BLaER1 treated with 17β-estradiol and CSF1 and Interleukin-3, amounts not matched to agents 10 nM and 100 nM (cell line): Measurements from ENCODE around the gene TMPRSS3.

Experiments used
- H3K27ac ChIP-seq, 11 experiments: shearing (Covaris generic); formaldehyde crosslinking; 2 replicates each; pipeline ENCODE4 v1.8.1; 2022
- H3K27me3 ChIP-seq, 11 experiments: shearing (Covaris generic); formaldehyde crosslinking; 2 replicates each; pipeline ENCODE4 v1.8.1; 2022
- H3K36me3 ChIP-seq, 11 experiments: shearing (Covaris generic); formaldehyde crosslinking; 2 replicates each; pipeline ENCODE4 v1.8.1; 2022
- H3K4me1 ChIP-seq, 10 experiments: shearing (Covaris generic); formaldehyde crosslinking; 2 replicates each; pipeline ENCODE4 v1.8.1; 2022
- H3K4me2 ChIP-seq, 11 experiments: shearing (Covaris generic); formaldehyde crosslinking; 2 replicates each; pipeline ENCODE4 v1.8.1; 2022
- H3K4me3 ChIP-seq, 10 experiments: shearing (Covaris generic); formaldehyde crosslinking; 2 replicates each; pipeline ENCODE4 v1.8.1; 2022
- H3K9ac ChIP-seq, 11 experiments: shearing (Covaris generic); formaldehyde crosslinking; 2 replicates each; pipeline ENCODE4 v1.8.1; 2022
- H3K9me3 ChIP-seq, 11 experiments: shearing (Covaris generic); formaldehyde crosslinking; replicated peaks in 1 of 11; 2 replicates each; pipeline ENCODE4 v1.8.1; 2022
- H4K20me1 ChIP-seq, 11 experiments: shearing (Covaris generic); formaldehyde crosslinking; 2 replicates each; pipeline ENCODE4 v1.8.1; 2022
- Cebpa-rat ChIP-seq, 11 experiments: shearing (Covaris generic); IDR thresholded peaks; 2 replicates each; pipeline ENCODE4 v1.8.1; 2022

The TMPRSS3 gene

GRCh38 chr21:42414928-42415769 lies 19.3 kb upstream of the TMPRSS3 start:
- Histone ChIP-seq H3K4me3 (no peak overlapping the region), H3K9ac (no peak overlapping the region), H3K27ac (no peak overlapping the region)

GRCh38 chr21:42414553-42414927 lies 18.7 kb upstream of the TMPRSS3 start:
- peaks cover 12 to 43% (median 25%) of the 10 kb centered on the region in 10 experiments; a peak in 19 of 20 replicates for H3K4me1 ChIP-seq
- H3K27ac ChIP-seq = no peak overlapping the region
- TF ChIP-seq Cebpa-rat (IDR thresholded peaks at IDR 0.05) = no peak
- no peak overlapping the region for H3K4me3 ChIP-seq
- peaks cover 0 to 16% (median 0%) of the 10 kb centered on the region in 11 experiments; a peak in 2 of 22 replicates for H4K20me1 ChIP-seq
- peaks cover 0 to 9% (median 6%) of the 10 kb centered on the region in 11 experiments; a peak in 16 of 22 replicates for H3K9me3 ChIP-seq
- peak overlapping the region in 7 of 11 experiments; percentile 16 to 60 (median 45); a peak in 7 of 22 replicates for H3K4me2 ChIP-seq
- no peaks in the 10 kb centered on the region for H3K36me3 ChIP-seq
- H3K9ac ChIP-seq = no peak overlapping the region
- H3K27me3 ChIP-seq = peaks cover 0 to 17% (median 8%) of the 10 kb centered on the region in 11 experiments; a peak in 10 of 22 replicates

More at GRCh38 chr21:42414928-42415769, 19.3 kb upstream of the TMPRSS3 start:
- Histone ChIP-seq H3K4me2 (peak overlapping the region; percentile 16 to 61 (median 45); a peak in 20 of 22 replicates), H4K20me1 (peaks cover 0 to 16% (median 0%) of the 10 kb centered on the region in 11 experiments; a peak in 2 of 22 replicates), H3K9me3 (peaks cover 6 to 15% (median 12%) of the 10 kb centered on the region in 11 experiments; a peak in 20 of 22 replicates), H3K36me3 (no peaks in the 10 kb centered on the region), H3K4me1 (peaks cover 12 to 43% (median 25%) of the 10 kb centered on the region in 10 experiments; a peak in 19 of 20 replicates), H3K27me3 (peaks cover 0 to 17% (median 8%) of the 10 kb centered on the region in 11 experiments; a peak in 10 of 22 replicates)
- no peak for TF ChIP-seq Cebpa-rat (IDR thresholded peaks at IDR 0.05)

- Histone ChIP-seq H3K4me3 (no peak overlapping the region), H3K36me3 (no peaks in the 10 kb centered on the region), H4K20me1 (peaks cover 0 to 16% (median 0%) of the 10 kb centered on the region in 11 experiments; a peak in 2 of 22 replicates), H3K4me2 (no peak overlapping the region), H3K4me1 (peaks cover 12 to 43% (median 25%) of the 10 kb centered on the region in 10 experiments; a peak in 19 of 20 replicates), H3K9ac (no peak overlapping the region), H3K9me3 (peaks cover 0 to 5% (median 2%) of the 10 kb centered on the region in 11 experiments; a peak in 6 of 22 replicates), H3K27me3 (peaks cover 0 to 17% (median 8%) of the 10 kb centered on the region in 11 experiments; a peak in 10 of 22 replicates), H3K27ac (no peak overlapping the region)
- no peak for TF ChIP-seq Cebpa-rat (IDR thresholded peaks at IDR 0.05)
These were observed 18.2 kb upstream of the TMPRSS3 start for GRCh38 chr21:42414066-42414465.

- Histone ChIP-seq H3K27ac (no peak overlapping the region), H3K4me2 (no peak overlapping the region), H3K4me3 (no peak overlapping the region), H3K9ac (no peak overlapping the region), H3K4me1 (peaks cover 12 to 43% (median 25%) of the 10 kb centered on the region in 10 experiments; a peak in 19 of 20 replicates), H4K20me1 (peaks cover 0 to 16% (median 0%) of the 10 kb centered on the region in 11 experiments; a peak in 2 of 22 replicates), H3K9me3 (peaks cover 0 to 4% (median 0%) of the 10 kb centered on the region in 11 experiments; a peak in 1 of 22 replicates), H3K36me3 (no peaks in the 10 kb centered on the region), H3K27me3 (peaks cover 0 to 17% (median 8%) of the 10 kb centered on the region in 11 experiments; a peak in 10 of 22 replicates)
- TF ChIP-seq Cebpa-rat (IDR thresholded peaks at IDR 0.05) = no peak
These were observed 17.6 kb upstream of the TMPRSS3 start for GRCh38 chr21:42413500-42413899.

GRCh38 chr21:42413093-42413492 lies 17.2 kb upstream of the TMPRSS3 start:
- peaks cover 0 to 16% (median 0%) of the 10 kb centered on the region in 11 experiments; a peak in 2 of 22 replicates for H4K20me1 ChIP-seq
- H3K36me3 ChIP-seq = no peaks in the 10 kb centered on the region
- no peaks in the 10 kb centered on the region; a peak in 1 of 22 replicates for H3K9me3 ChIP-seq
- H3K27me3 ChIP-seq = peaks cover 0 to 17% (median 8%) of the 10 kb centered on the region in 11 experiments; a peak in 10 of 22 replicates
- H3K4me1 ChIP-seq = peaks cover 16 to 43% (median 27%) of the 10 kb centered on the region in 10 experiments
- TF ChIP-seq Cebpa-rat (IDR thresholded peaks at IDR 0.05) = no peak
- no peak overlapping the region for H3K4me2 ChIP-seq
- no peak overlapping the region for H3K27ac ChIP-seq
- no peak overlapping the region for H3K9ac ChIP-seq
- no peak overlapping the region for H3K4me3 ChIP-seq

- Histone ChIP-seq H3K9ac (no peak overlapping the region), H3K36me3 (no peaks in the 10 kb centered on the region)
- no peak for TF ChIP-seq Cebpa-rat (IDR thresholded peaks at IDR 0.05)
These were observed 16.7 kb upstream of the TMPRSS3 start for GRCh38 chr21:42412636-42412933.

GRCh38 chr21:42411891-42412635 lies 16.2 kb upstream of the TMPRSS3 start:
- Histone ChIP-seq H3K4me1 (peaks cover 21 to 45% (median 37%) of the 10 kb centered on the region in 10 experiments), H3K36me3 (no peaks in the 10 kb centered on the region), H3K27ac (no peak overlapping the region), H3K4me2 (peak overlapping the region; percentile 12 to 69 (median 54); a peak in 19 of 22 replicates), H3K4me3 (no peak overlapping the region; a peak in 1 of 20 replicates), H3K27me3 (peaks cover 0 to 17% (median 8%) of the 10 kb centered on the region in 11 experiments; a peak in 10 of 22 replicates), H3K9me3 (no peaks in the 10 kb centered on the region; a peak in 1 of 22 replicates), H4K20me1 (peaks cover 0 to 16% (median 0%) of the 10 kb centered on the region in 11 experiments; a peak in 2 of 22 replicates), H3K9ac (no peak overlapping the region)
- TF ChIP-seq Cebpa-rat (IDR thresholded peaks at IDR 0.05) = no peak

More at GRCh38 chr21:42412636-42412933, 16.7 kb upstream of the TMPRSS3 start:
- Histone ChIP-seq H3K4me3 (no peak overlapping the region), H4K20me1 (peaks cover 0 to 16% (median 0%) of the 10 kb centered on the region in 11 experiments; a peak in 2 of 22 replicates), H3K27me3 (peaks cover 0 to 17% (median 8%) of the 10 kb centered on the region in 11 experiments; a peak in 10 of 22 replicates), H3K4me1 (peaks cover 21 to 44% (median 32%) of the 10 kb centered on the region in 10 experiments), H3K27ac (no peak overlapping the region), H3K4me2 (peak overlapping the region in 9 of 11 experiments; percentile 37 to 69 (median 55); a peak in 15 of 22 replicates), H3K9me3 (no peaks in the 10 kb centered on the region)

GRCh38 chr21:42411197-42411869 lies 15.5 kb upstream of the TMPRSS3 start:
- Histone ChIP-seq H3K4me2 (peak overlapping the region in 9 of 11 experiments; percentile 37 to 69 (median 55); a peak in 12 of 22 replicates), H4K20me1 (peaks cover 0 to 16% (median 0%) of the 10 kb centered on the region in 11 experiments; a peak in 2 of 22 replicates), H3K4me1 (peaks cover 28 to 46% (median 43%) of the 10 kb centered on the region in 10 experiments), H3K4me3 (no peak overlapping the region), H3K27ac (no peak overlapping the region), H3K9ac (no peak overlapping the region), H3K27me3 (peaks cover 0 to 17% (median 8%) of the 10 kb centered on the region in 11 experiments; a peak in 10 of 22 replicates), H3K36me3 (no peaks in the 10 kb centered on the region), H3K9me3 (no peaks in the 10 kb centered on the region; a peak in 1 of 22 replicates)
- no peak for TF ChIP-seq Cebpa-rat (IDR thresholded peaks at IDR 0.05)
